Keratinocyte (primary cell): ENCODE data around the gene CCDC40.

ENCODE experiments used
- CTCF ChIP-seq, 3 experiments: IDR thresholded peaks in 1 of 3; conservative IDR thresholded peaks in 1 of 3; optimal IDR thresholded peaks in 1 of 3; 2 replicates in 2 of 3; 3 replicates in 1 of 3; pipeline versions ENCODE3 to v1.5.1; 2011; ENCODE audit warnings: low read length in 3 of 3, mild to moderate bottlenecking in 3 of 3, moderate library complexity in 2 of 3, control low read depth in 1 of 3, inconsistent platforms in 1 of 3; ENCODE audit not compliant: insufficient read depth in 2 of 3; ENCODE audit errors: extremely low read depth in 1 of 3
- EZH2 ChIP-seq: IDR thresholded peaks from one replicate; pipeline ENCODE4 v1.6.1; 2012; ENCODE audit warnings: inconsistent platforms, mild to moderate bottlenecking, low read length, moderate library complexity

DNA sequence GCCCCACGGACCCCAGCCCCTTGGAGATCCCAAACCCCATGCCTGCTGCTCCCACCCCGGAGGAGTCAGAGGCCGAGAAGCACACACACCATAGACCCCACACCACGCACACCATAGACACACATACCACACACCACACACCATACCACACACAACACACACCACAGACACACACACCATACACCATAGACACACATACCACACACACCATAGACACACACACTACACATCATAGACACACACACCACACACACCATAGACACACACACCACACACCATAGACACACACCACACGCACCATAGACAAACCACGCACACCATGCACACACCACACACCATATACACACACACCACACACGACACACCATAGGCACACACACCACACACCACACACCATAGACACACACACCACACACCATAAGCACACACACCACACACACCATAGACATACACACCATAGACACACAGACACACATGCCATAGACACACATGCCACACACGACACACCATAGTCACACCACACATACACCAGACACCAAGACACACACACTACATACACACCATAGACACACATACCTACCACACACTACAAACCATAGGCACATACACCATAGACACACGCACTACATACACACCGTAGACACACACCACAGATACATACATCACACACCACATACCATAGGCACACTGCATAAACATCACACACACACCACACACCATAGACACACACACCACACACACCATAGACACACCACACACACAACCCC is 12.1 kb upstream of the CCDC40 start:
- TF ChIP-seq CTCF (optimal IDR thresholded peaks at IDR 0.05 in 1 of 3, IDR thresholded peaks at IDR 0.05 in 1 of 3, conservative IDR thresholded peaks at IDR 0.05 in 1 of 3; ENCODE audit: extremely low read depth in 1 of 3, insufficient read depth in 2 of 3, low read length in 3 of 3) (no peak), EZH2 (no peak)
